ENCODE results near the gene NPFFR1.

Gene NPFFR1

GRCh38 chr10:70312972-70313371 is 29.2 kb upstream of the NPFFR1 start:
- DNase-seq: no peak

GRCh38 chr10:70312249-70312648 is 28.4 kb upstream of the NPFFR1 start:
- DNase-seq: no peak

- DNase-seq: no peak
Observed at GRCh38 chr10:70311698-70312097, 27.9 kb upstream of the NPFFR1 start.

- no peak for DNase-seq
Observed at GRCh38 chr10:70309661-70310060, 25.9 kb upstream of the NPFFR1 start.

- DNase-seq: no peak
Observed at GRCh38 chr10:70308121-70309060, 24.6 kb upstream of the NPFFR1 start.

- no peak for DNase-seq
Observed at GRCh38 chr10:70306886-70307520, 23.2 kb upstream of the NPFFR1 start.

- DNase-seq: no peak
Observed at GRCh38 chr10:70306181-70306705, 22.4 kb upstream of the NPFFR1 start.

- DNase-seq: no peak
Observed at GRCh38 chr10:70303730-70304129, 19.9 kb upstream of the NPFFR1 start.

- no peak for DNase-seq
Observed at GRCh38 chr10:70302292-70302691, 18.5 kb upstream of the NPFFR1 start.

- DNase-seq: no peak
Observed at GRCh38 chr10:70300908-70301597, 17.2 kb upstream of the NPFFR1 start.

- no peak for DNase-seq
Observed at GRCh38 chr10:70300461-70300860, 16.7 kb upstream of the NPFFR1 start.

GRCh38 chr10:70299876-70300275 is 16.1 kb upstream of the NPFFR1 start:
- DNase-seq: no peak

- no peak for DNase-seq
Observed at GRCh38 chr10:70298393-70298792, 14.6 kb upstream of the NPFFR1 start.

GRCh38 chr10:70297224-70297623 is 13.4 kb upstream of the NPFFR1 start:
- DNase-seq: no peak

- DNase-seq: peak; percentile 33
Observed at GRCh38 chr10:70296406-70296899, 12.6 kb upstream of the NPFFR1 start.

- no peak for DNase-seq
Observed at GRCh38 chr10:70295926-70296325, 12.1 kb upstream of the NPFFR1 start.

GRCh38 chr10:70295321-70295720 is 11.5 kb upstream of the NPFFR1 start:
- DNase-seq: no peak

GRCh38 chr10:70293169-70293843 is 9.5 kb upstream of the NPFFR1 start:
- DNase-seq: no peak

GRCh38 chr10:70292004-70292403 is 8.2 kb upstream of the NPFFR1 start:
- DNase-seq: no peak

GRCh38 chr10:70289739-70290138 is 5.9 kb upstream of the NPFFR1 start:
- DNase-seq: no peak

- DNase-seq: no peak
Observed at GRCh38 chr10:70286616-70287015, 2.8 kb upstream of the NPFFR1 start.

GRCh38 chr10:70285476-70285831 is 1.6 kb upstream of the NPFFR1 start:
- DNase-seq: no peak
